D721Med (cell line): ENCODE data around the gene NUP160.
"Not testable (repeated sequence)": the region's sequence is repeated elsewhere in the genome, so short reads cannot be mapped to it uniquely, and the experiment has no call there.

ENCODE experiments used
- DNase-seq: peaks from one replicate; pipeline ENCODE4 v3.0.0; 2011; ENCODE audit warnings: low spot score; ENCODE audit not compliant: insufficient read length
- FAIRE-seq: peaks from 2 replicates; lab custom pipeline; 2011; peaks lifted over from hg19 to GRCh38; lab: Jason Lieb, UNC
- CTCF ChIP-seq: IDR thresholded peaks from 2 replicates; pipeline ENCODE4 v1.5.1; 2012; ENCODE audit warnings: mild to moderate bottlenecking, control low read depth; ENCODE audit not compliant: insufficient read depth; ENCODE audit errors: missing control alignments

Gene NUP160

GRCh38 chr11:47765086-47765485, 83.1 kb downstream of the NUP160 start:
- DNase-seq, result no peak
- no peak for TF ChIP-seq CTCF
- FAIRE-seq, result no peak

- not testable (repeated sequence) for DNase-seq, FAIRE-seq
These were observed 88.9 kb downstream of the NUP160 start for GRCh38 chr11:47759291-47759690.

GRCh38 chr11:47756208-47756607, 91.9 kb downstream of the NUP160 start:
- no peak for FAIRE-seq
- no peak for TF ChIP-seq CTCF
- no peak for DNase-seq

GRCh38 chr11:47750725-47751124, 97.4 kb downstream of the NUP160 start:
- no peak for TF ChIP-seq CTCF
- no peak for DNase-seq
- no peak for FAIRE-seq

- not testable (repeated sequence) for FAIRE-seq, DNase-seq
These were observed 105.7 kb downstream of the NUP160 start for GRCh38 chr11:47742494-47742893.

GRCh38 chr11:47737817-47738216, 110.3 kb downstream of the NUP160 start:
- DNase-seq, result not testable (repeated sequence)

GRCh38 chr11:47732271-47732670, 115.9 kb downstream of the NUP160 start:
- DNase-seq (no peak), FAIRE-seq (no peak)
- no peak for TF ChIP-seq CTCF

More at GRCh38 chr11:47737817-47738216, 110.3 kb downstream of the NUP160 start:
- FAIRE-seq, result not testable (repeated sequence)

GRCh38 chr11:47731475-47731874, 116.7 kb downstream of the NUP160 start:
- DNase-seq, result no peak
- no peak for FAIRE-seq

More at GRCh38 chr11:47731475-47731874, 116.7 kb downstream of the NUP160 start:
- no peak for TF ChIP-seq CTCF
